H1 (cell line): Measurements from ENCODE around the gene APOBEC3C. TPM values are rescaled to one million over a fixed set of nuclear protein-coding genes. Genes with fewer than 3 reads are reported as not detected.
A peak's percentile ranks its signal among the peaks of the same experiment; 100 is the strongest.

Source experiments
- CTCF ChIA-PET: fragments of 300-600 bp; sonication (Branson Sonifier 250); formaldehyde crosslinking; loops from one replicate; lab custom pipeline; 2021; ENCODE audit not compliant: partially characterized antibody; lab: Charles Lee
- POLR2A ChIA-PET: fragments of 300-600 bp; sonication (Branson Sonifier 250); formaldehyde crosslinking; loops from one replicate; lab custom pipeline; 2021; ENCODE audit warnings: inconsistent platforms; ENCODE audit not compliant: partially characterized antibody; lab: Charles Lee
- DNase-seq, 2 experiments: peaks; one replicate each; pipeline versions ENCODE4 v3.0.0 to v3.0.0-alpha.2; 2010 to 2022; ENCODE audit warnings: low spot score in 2 of 2, low read depth in 1 of 2, mixed read lengths in 1 of 2
- FAIRE-seq: peaks from 2 replicates; lab custom pipeline; 2011; peaks lifted over from hg19 to GRCh38; lab: Jason Lieb, UNC
- H2AFZ ChIP-seq: 2 replicates; pipeline ENCODE4 v1.8.1; 2012; ENCODE audit warnings: low read length, inconsistent platforms
- H2AK5ac ChIP-seq: 2 replicates; pipeline ENCODE4 v1.6.1; 2013; ENCODE audit warnings: low read depth, low read length
- H2BK120ac ChIP-seq: replicated peaks from 2 replicates; pipeline ENCODE3; 2013; ENCODE audit warnings: low read depth, low read length, inconsistent platforms
- H2BK12ac ChIP-seq: 2 replicates; pipeline ENCODE4 v1.6.1; 2013; ENCODE audit warnings: low read depth, low read length
- H2BK15ac ChIP-seq: 2 replicates; pipeline ENCODE4 v1.6.1; 2013; ENCODE audit warnings: low read length
- H2BK20ac ChIP-seq: 2 replicates; pipeline ENCODE4 v1.6.1; 2013; ENCODE audit warnings: low read length
- H2BK5ac ChIP-seq: 2 replicates; pipeline ENCODE4 v1.6.1; 2013; ENCODE audit warnings: low read depth, low read length
- H3K14ac ChIP-seq: 2 replicates; pipeline ENCODE4 v1.6.1; 2013; ENCODE audit warnings: inconsistent platforms; ENCODE audit not compliant: insufficient read length
- H3K18ac ChIP-seq: 2 replicates; pipeline ENCODE4 v1.6.1; 2013; ENCODE audit warnings: low read length; ENCODE audit errors: extremely low read depth
- H3K23ac ChIP-seq: 2 replicates; pipeline ENCODE4 v1.6.1; 2013; ENCODE audit warnings: inconsistent platforms; ENCODE audit not compliant: insufficient read length
- H3K23me2 ChIP-seq: 2 replicates; pipeline ENCODE4 v1.6.1; 2013; ENCODE audit warnings: low read depth, low read length
- H3K27ac ChIP-seq: 2 replicates; pipeline ENCODE4 v1.6.1; 2011; ENCODE audit warnings: low read depth, low read length, inconsistent platforms
- H3K27me3 ChIP-seq, 4 experiments: replicated peaks in 1 of 4; 1 replicate in 1 of 4; 2 replicates in 3 of 4; pipeline versions ENCODE4 v1.6.1 to v1.8.1; 2011 to 2013; ENCODE audit warnings: low read length in 3 of 4, mild to moderate bottlenecking in 3 of 4, inconsistent platforms in 2 of 4, mixed read lengths in 2 of 4, moderate library complexity in 1 of 4; ENCODE audit not compliant: control insufficient read depth in 3 of 4, insufficient read depth in 3 of 4; ENCODE audit errors: extremely low read depth in 1 of 4
- H3K36me3 ChIP-seq, 4 experiments: 2 replicates each; pipeline versions ENCODE4 v1.6.1 to v1.8.1; 2011 to 2013; ENCODE audit warnings: mild to moderate bottlenecking in 4 of 4, low read length in 3 of 4, moderate library complexity in 2 of 4, control low read depth in 1 of 4, inconsistent platforms in 1 of 4; ENCODE audit not compliant: insufficient read depth in 4 of 4, control insufficient read depth in 2 of 4
- H3K4ac ChIP-seq: replicated peaks from 2 replicates; pipeline ENCODE3; 2013; ENCODE audit warnings: low read length, low read depth, mixed read lengths, inconsistent platforms; ENCODE audit not compliant: insufficient read length
- H3K4me1 ChIP-seq, 4 experiments: replicated peaks in 1 of 4; 1 replicate in 1 of 4; 2 replicates in 3 of 4; pipeline versions ENCODE4 v1.6.1 to v1.8.1; 2011 to 2013; ENCODE audit warnings: low read length in 3 of 4, inconsistent platforms in 2 of 4, mixed read lengths in 1 of 4; ENCODE audit not compliant: insufficient read depth in 4 of 4, control insufficient read depth in 3 of 4
- H3K4me2 ChIP-seq, 2 experiments: 2 replicates each; pipeline versions ENCODE4 v1.6.1 to v1.8.1; 2011 to 2013; ENCODE audit warnings: low read depth in 2 of 2, low read length in 2 of 2, control low read depth in 1 of 2, inconsistent platforms in 1 of 2, mild to moderate bottlenecking in 1 of 2; ENCODE audit not compliant: insufficient read depth in 1 of 2
- H3K4me3 ChIP-seq, 4 experiments: fragments of 200-600, 300-600 bp in 1 of 4; sonication (generic), shearing (Covaris generic), sonication (Bioruptor Twin) in 1 of 4; 2 replicates each; pipeline versions ENCODE4 v1.5.1 to v1.8.1; 2011 to 2016; ENCODE audit warnings: low read length in 4 of 4, low read depth in 3 of 4, control low read depth in 2 of 4, inconsistent platforms in 2 of 4, mild to moderate bottlenecking in 2 of 4, mixed read lengths in 1 of 4, moderate library complexity in 1 of 4; ENCODE audit not compliant: insufficient read depth in 2 of 4; ENCODE audit errors: extremely low read depth in 1 of 4
- H3K56ac ChIP-seq: replicated peaks from 2 replicates; pipeline ENCODE3; 2013; ENCODE audit warnings: low read depth, mild to moderate bottlenecking, mixed read lengths, low read length, inconsistent platforms; ENCODE audit not compliant: insufficient read length
- H3K79me1 ChIP-seq: 2 replicates; pipeline ENCODE4 v1.6.1; 2013; ENCODE audit warnings: low read depth, low read length, control low read depth
- H3K79me2 ChIP-seq, 2 experiments: 2 replicates each; pipeline versions ENCODE4 v1.6.1 to v1.8.1; 2012 to 2013; ENCODE audit warnings: low read length in 2 of 2, mild to moderate bottlenecking in 2 of 2, inconsistent platforms in 1 of 2; ENCODE audit not compliant: insufficient read depth in 2 of 2, control insufficient read depth in 1 of 2
- H3K9ac ChIP-seq, 4 experiments: replicated peaks in 1 of 4; 1 replicate in 1 of 4; 2 replicates in 3 of 4; pipeline versions ENCODE4 v1.6.1 to v1.8.1; 2011 to 2013; ENCODE audit warnings: low read depth in 3 of 4, low read length in 3 of 4, control low read depth in 2 of 4, mild to moderate bottlenecking in 2 of 4, moderate library complexity in 2 of 4, inconsistent platforms in 1 of 4; ENCODE audit errors: extremely low read depth in 1 of 4
- H3K9me3 ChIP-seq, 2 experiments: 2 replicates each; pipeline versions ENCODE4 v1.6.1 to v1.8.1; 2012 to 2013; ENCODE audit warnings: mild to moderate bottlenecking in 2 of 2, moderate library complexity in 2 of 2, control low read depth in 1 of 2, inconsistent platforms in 1 of 2, low read depth in 1 of 2, low read length in 1 of 2, mixed read lengths in 1 of 2; ENCODE audit not compliant: insufficient read depth in 2 of 2
- H4K20me1 ChIP-seq, 2 experiments: replicated peaks in 1 of 2; 2 replicates each; pipeline versions ENCODE3 to v1.8.1; 2011 to 2013; ENCODE audit warnings: inconsistent platforms in 2 of 2, low read length in 2 of 2, mild to moderate bottlenecking in 1 of 2; ENCODE audit not compliant: insufficient read depth in 2 of 2, control insufficient read depth in 1 of 2
- H4K5ac ChIP-seq: 2 replicates; pipeline ENCODE4 v1.6.1; 2013; ENCODE audit warnings: low read length, low read depth, mixed read lengths, inconsistent platforms; ENCODE audit not compliant: insufficient read length
- H4K8ac ChIP-seq: 2 replicates; pipeline ENCODE4 v1.8.0; 2013; ENCODE audit warnings: mild to moderate bottlenecking, moderate library complexity, low read length, inconsistent platforms; ENCODE audit not compliant: insufficient read depth; ENCODE audit errors: extremely low read depth
- H4K91ac ChIP-seq: replicated peaks from 2 replicates; pipeline ENCODE3; 2013; ENCODE audit warnings: low read length, mixed read lengths, inconsistent platforms; ENCODE audit not compliant: insufficient read length
- KDM4A ChIP-seq: IDR thresholded peaks from one replicate; pipeline ENCODE4 v1.7.1; 2012; ENCODE audit warnings: low read depth, mild to moderate bottlenecking, moderate library complexity, low read length, inconsistent platforms; ENCODE audit not compliant: severe bottlenecking
- RFX5 ChIP-seq: IDR thresholded peaks from 2 replicates; pipeline ENCODE4 v1.6.1; 2011; ENCODE audit warnings: low read depth, low read length, improper control_type of control experiment, borderline replicate concordance
- SAP30 ChIP-seq: fragments of 300-600 bp; sonication (generic); IDR thresholded peaks from 2 replicates; pipeline ENCODE4 v1.7.1; 2012; ENCODE audit warnings: low read length, moderate library complexity, mild to moderate bottlenecking, inconsistent platforms; ENCODE audit not compliant: insufficient read depth, insufficient replicate concordance
- SP4 ChIP-seq: IDR thresholded peaks from 2 replicates; pipeline ENCODE4 v1.6.1; 2012; ENCODE audit warnings: low read length, inconsistent platforms
- WGBS, 2 experiments: shearing (Covaris generic) in 1 of 2; methylation state at CpG; one replicate each; pipeline versions ENCODE4 v1.1.6 to v1.1.7; 2013 to 2015; ENCODE audit warnings: low lambda C conversion rate in 2 of 2, mixed read lengths in 2 of 2, inconsistent platforms in 1 of 2, low coverage in 1 of 2, missing lambda C conversion rate in 1 of 2; ENCODE audit not compliant: insufficient replicate concordance in 2 of 2, insufficient coverage in 1 of 2, insufficient read length in 1 of 2; ENCODE audit errors: extremely low coverage in 1 of 2, missing lambda C conversion rate in 1 of 2; 5-methylcytosine and 5-hydroxymethylcytosine counted together
- polyA plus RNA-seq, 7 experiments: library from polyadenylated mRNA; depleted of rRNA in 3 of 7; stranded (reverse) in 5 of 7; unstranded in 2 of 7; fragments of >200 nt in 5 of 7; fragments of 200-250 nt in 2 of 7; gene quantifications; 1 replicate in 5 of 7; 2 replicates in 1 of 7; 4 replicates in 1 of 7; pipeline versions ENCODE4 v1.2.1 to v1.2.3, GENCODE V29; 2011 to 2013; ENCODE audit warnings: missing spikeins in 2 of 7, mixed read lengths in 2 of 7
- total RNA-seq: library from RNA; stranded (reverse); fragmentation: NEBNext Ultra II Directional; extraction: Animal tissue kit (Norgen Biotek cat#: 25700); gene quantifications from 2 replicates; pipeline ENCODE4 v1.2.1, GENCODE V29; 2021

The APOBEC3C gene
- total and polyA plus RNA-seq, 2 of the 8 experiments (the other 6 are each of a cell fraction or from before 2014, with no cell fraction given): 20.3 to 23.3 TPM

GRCh38 chr22:38997518-38997917 is 16.5 kb upstream of the APOBEC3C start:
- Histone ChIP-seq H4K20me1 (no peaks in the 10 kb centered on the region), H3K79me1 (no peaks in the 10 kb centered on the region), H2BK20ac (peak overlapping the region; percentile 55; the same call in 1 of the 2 replicates), H3K56ac (no peak overlapping the region), H3K4ac (peak overlapping the region; percentile 76), H3K9ac (no peak overlapping the region), H3K4me1 (peaks cover 0 to 19% (median 4%) of the 10 kb centered on the region in 4 experiments; a peak in 4 of 7 replicates), H2BK12ac (peak overlapping the region; percentile 93; the same call in 1 of the 2 replicates), H3K27ac (no peak overlapping the region; the same call in 1 of the 2 replicates), H3K9me3 (no peaks in the 10 kb centered on the region), H2BK15ac (0 out of 2 replicates have a peak overlapping the region, but pooled peaks have one; percentile 88), H2AFZ (no peak overlapping the region), H4K5ac (peak overlapping the region; percentile 51), H3K27me3 (no peaks in the 10 kb centered on the region; a peak in 1 of 7 replicates), H2BK120ac (peak overlapping the region; percentile 67), H3K4me2 (no peak overlapping the region), H3K36me3 (no peaks in the 10 kb centered on the region), H3K23me2 (no peaks in the 10 kb centered on the region; the same call in 1 of the 2 replicates), H3K79me2 (no peaks in the 10 kb centered on the region), H3K4me3 (no peak overlapping the region), H2AK5ac (peak overlapping the region; percentile 93; the same call in 1 of the 2 replicates), H4K91ac (peak overlapping the region; percentile 99), H3K18ac (peak overlapping the region; percentile 60), H3K23ac (no peak overlapping the region), H3K14ac (no peak overlapping the region), H4K8ac (peak overlapping the region; percentile 78), H2BK5ac (peak overlapping the region; percentile 40; the same call in 1 of the 2 replicates)
- 62% methylated on average over 3 of the region's 3 CpGs; no CpG with 5 or more reads in 1 of the 2 experiments for WGBS, 2 experiments
- CTCF ChIA-PET: no interaction called here
- TF ChIP-seq RFX5: no peak
- TF ChIP-seq SAP30: no peak
- no peak for TF ChIP-seq SP4
- no peak for TF ChIP-seq KDM4A
- FAIRE-seq (no peak), DNase-seq (no peak)
- POLR2A ChIA-PET: interaction anchor here (1.5 kb wide), 1 partner anchor 25 kb away, joined by 3 read pairs; no protein-coding TSS in a partner anchor
